ENCODE results near the gene AGPAT2.

AGPAT2 gene

DNA sequence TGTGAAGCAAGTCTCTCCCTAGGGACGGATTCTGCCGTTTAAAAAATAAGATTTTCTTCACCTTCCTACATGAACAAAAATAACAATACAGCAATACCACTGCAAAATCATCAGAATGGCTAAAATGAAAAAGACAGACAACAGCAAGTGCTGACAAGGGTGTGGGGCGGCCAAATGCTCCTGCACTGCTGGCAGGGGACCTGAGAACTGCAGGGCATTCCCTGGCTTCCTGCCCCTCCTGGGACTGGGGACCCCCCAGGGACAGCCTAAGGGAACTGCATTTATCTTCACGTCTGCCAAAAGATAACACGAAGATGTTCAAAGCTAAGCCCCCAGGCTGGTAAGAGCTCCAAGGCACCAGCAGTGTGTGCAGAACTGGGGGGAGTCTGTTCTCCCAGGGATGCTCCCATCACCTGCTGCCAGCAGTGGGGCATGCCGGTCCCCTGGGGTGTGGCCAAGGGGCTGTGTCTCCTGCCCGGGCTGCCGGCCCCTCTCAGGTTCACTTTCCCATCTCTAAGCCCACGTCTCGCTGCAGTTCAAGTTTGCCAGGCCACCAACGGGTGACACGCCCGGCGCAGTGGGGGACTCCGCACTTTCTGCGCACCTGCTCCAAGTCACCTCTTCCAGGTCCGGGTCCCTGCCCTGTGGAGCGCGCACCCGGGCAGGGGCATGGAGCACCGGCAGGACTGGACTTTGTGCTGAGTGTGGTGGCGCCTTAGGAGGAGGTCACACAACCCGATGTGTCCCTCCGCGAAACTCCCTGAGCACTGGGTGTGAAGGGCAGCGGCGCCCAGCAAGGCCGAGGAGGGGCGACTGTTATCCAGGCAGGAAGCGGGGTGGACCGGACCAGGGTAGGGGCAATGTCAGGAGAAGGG lies 29.0 kb downstream of the AGPAT2 start:
- intact Hi-C loops (cut with micrococcal nuclease) = no loop called here
- Mint-ChIP-seq H3K27ac (peak overlapping the region; percentile 28), H3K4me3 (no peak overlapping the region)

DNA sequence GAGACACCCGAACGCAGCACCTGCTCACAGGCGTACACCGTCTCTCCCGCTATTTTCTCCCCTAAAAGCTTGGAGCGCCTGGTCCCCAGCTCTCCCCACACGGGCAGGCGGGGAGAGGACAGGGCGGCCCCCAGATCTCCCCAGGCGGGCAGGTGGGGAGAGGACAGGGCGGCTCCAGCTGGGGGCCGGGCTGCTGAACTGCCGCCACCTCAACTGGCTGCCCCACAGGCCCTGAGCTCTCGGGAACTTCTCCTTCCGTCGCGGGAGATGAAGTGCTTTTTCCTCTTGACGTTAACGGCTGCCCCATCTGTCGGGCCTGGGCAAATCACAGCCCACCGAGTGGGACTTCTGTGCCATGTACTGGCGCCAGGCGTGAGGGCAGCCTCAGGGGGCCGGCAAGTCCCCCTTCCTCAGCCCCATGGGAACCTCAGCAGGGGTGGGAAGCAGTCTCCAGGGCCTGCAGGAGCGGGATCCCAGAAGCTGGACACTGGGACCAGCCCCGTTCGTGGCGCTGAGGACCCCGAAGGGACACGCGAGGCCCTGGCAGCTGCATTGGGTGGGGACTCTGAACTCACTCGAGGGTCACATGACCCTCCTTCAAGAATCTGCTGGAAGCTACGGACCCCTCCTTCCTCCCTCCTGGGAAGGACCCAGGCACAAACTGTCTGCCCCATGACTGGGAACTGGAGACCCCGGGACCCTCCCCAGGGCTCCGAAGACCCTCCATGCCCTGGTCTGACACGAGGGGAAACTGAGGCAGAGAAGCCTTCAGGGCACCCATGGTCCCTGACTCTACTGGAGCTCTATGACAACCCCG lies 30.3 kb downstream of the AGPAT2 start:
- intact Hi-C loops (cut with micrococcal nuclease) = no loop called here
- peaks cover 35% of the 10 kb centered on the region for H3K4me1 Mint-ChIP-seq (ENCODE audit: low read depth)
- H3K4me3 Mint-ChIP-seq = peak overlapping the region; percentile 53
- peaks cover 94% of the 10 kb centered on the region for H3K27me3 Mint-ChIP-seq
- H3K36me3 Mint-ChIP-seq (ENCODE audit: low read depth) = no peaks in the 10 kb centered on the region
- H3K27ac Mint-ChIP-seq = peak overlapping the region; percentile 6
- no peaks in the 10 kb centered on the region for H3K9me3 Mint-ChIP-seq

More for the DNA sequence above, 29.0 kb downstream of the AGPAT2 start:
- Mint-ChIP-seq H3K9me3 (no peaks in the 10 kb centered on the region), H3K36me3 (ENCODE audit: low read depth) (no peaks in the 10 kb centered on the region), H3K4me1 (ENCODE audit: low read depth) (peaks cover 35% of the 10 kb centered on the region), H3K27me3 (peaks cover 100% of the 10 kb centered on the region)

DNA sequence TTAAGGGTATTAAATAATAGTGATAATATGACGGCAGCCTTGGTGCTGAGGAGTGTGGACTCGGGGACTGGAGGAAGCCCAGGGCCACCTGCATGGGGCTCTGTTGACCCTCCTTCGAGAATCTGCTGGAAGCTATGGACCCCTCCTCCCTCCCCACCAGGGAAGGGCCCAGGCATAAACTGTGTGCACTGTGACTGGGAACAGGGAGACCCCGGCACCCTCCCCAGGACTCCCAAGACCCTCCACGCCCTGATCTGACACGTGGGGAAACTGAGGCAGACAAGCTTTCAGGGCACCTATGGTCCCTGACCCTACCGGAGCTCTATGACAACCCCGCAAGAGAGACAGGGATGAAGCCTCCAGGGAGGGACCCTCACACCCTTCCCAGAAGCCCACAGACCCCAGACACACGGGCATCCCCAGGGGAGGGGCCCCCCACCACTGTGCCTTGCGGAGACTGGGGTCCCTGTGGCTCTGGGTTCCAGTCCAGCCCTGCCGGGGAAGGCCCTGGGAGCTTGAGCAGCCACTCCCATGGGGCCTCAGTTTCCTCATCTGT lies 31.0 kb downstream of the AGPAT2 start:
- Mint-ChIP-seq H3K4me1 (ENCODE audit: low read depth) (peaks cover 35% of the 10 kb centered on the region), H3K36me3 (ENCODE audit: low read depth) (no peaks in the 10 kb centered on the region), H3K9me3 (no peaks in the 10 kb centered on the region), H3K27me3 (peaks cover 89% of the 10 kb centered on the region), H3K27ac (peak overlapping the region; percentile 6), H3K4me3 (no peak overlapping the region)
- intact Hi-C loops (cut with micrococcal nuclease) = no loop called here

DNA sequence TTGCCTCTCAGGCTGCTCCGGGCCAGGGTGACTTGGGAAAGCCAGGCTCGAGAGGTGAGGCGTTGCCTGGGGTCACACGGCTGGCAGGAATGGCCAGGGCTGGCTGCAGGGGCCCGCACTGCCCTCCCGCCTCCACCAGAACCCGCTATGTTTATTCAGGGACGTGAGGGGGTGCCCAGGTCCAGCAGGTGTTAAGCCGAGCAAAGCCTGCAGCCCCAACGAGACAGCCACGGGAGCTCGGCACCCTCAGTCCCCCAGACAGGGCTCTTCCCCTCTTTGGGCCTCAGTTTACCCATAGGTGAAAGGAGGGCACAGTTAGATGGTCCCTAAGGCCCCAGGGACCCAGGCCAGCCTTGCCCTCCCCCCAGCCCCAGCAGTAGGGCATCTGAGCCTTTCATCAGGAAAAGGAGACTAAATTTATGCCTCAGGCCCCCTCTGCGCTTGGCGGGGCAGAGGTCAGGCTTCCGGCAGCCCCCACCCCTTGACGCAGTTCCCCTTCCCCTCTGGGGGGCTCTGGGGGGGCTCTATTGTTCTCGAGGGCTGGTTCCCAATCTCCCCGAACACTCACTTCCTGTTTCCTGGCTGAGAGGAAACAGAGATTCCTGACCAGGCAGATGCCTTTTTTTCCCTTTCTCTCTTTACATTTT lies 31.6 kb downstream of the AGPAT2 start:
- intact Hi-C loops (cut with micrococcal nuclease) = no loop called here
- peaks cover 41% of the 10 kb centered on the region for H3K4me1 Mint-ChIP-seq (ENCODE audit: low read depth)
- H3K36me3 Mint-ChIP-seq (ENCODE audit: low read depth) = no peaks in the 10 kb centered on the region
- peaks cover 86% of the 10 kb centered on the region for H3K27me3 Mint-ChIP-seq
- no peak overlapping the region for H3K4me3 Mint-ChIP-seq
- H3K9me3 Mint-ChIP-seq = no peaks in the 10 kb centered on the region
- H3K27ac Mint-ChIP-seq = no peak overlapping the region

DNA sequence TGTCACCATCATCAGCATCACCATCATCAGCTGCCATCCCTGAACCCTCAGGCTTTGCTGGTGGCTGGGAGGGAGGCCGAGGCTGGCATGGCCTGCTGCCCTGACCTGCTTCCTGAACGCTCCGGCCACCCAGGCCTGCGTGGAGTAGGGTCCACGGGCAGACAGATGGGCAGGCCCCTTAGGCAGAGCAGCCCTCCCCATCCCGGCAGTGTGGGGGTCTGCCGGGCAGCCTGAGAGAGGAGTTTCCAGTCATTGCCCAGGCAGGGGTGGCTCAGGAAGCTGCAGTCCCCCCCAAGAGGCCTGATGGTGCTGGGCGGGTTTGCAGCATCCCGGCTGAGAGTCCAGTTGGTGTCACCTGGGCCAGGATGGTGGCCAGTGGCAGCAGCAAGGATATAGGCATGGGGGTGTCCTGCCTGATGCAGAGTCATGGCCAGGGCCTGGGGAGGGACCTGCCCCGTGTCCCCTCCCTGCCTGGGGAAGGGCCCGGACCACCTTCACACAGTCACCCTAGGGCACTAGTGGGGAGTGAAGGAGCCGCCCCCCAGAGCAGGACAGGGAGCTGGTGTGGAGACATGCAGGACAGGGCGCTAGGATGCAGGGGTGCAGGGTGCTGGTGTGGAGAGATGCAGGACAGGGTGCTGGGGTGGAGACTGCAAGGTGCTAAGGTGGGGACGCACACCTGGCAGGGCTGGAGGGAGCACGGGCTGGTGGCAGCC lies 32.3 kb downstream of the AGPAT2 start:
- H3K9me3 Mint-ChIP-seq = no peaks in the 10 kb centered on the region
- peaks cover 79% of the 10 kb centered on the region for H3K27me3 Mint-ChIP-seq
- H3K27ac Mint-ChIP-seq = no peak overlapping the region
- H3K36me3 Mint-ChIP-seq (ENCODE audit: low read depth) = no peaks in the 10 kb centered on the region
- H3K4me3 Mint-ChIP-seq = no peak overlapping the region
- intact Hi-C loops (cut with micrococcal nuclease) = no loop called here
- H3K4me1 Mint-ChIP-seq (ENCODE audit: low read depth) = peaks cover 41% of the 10 kb centered on the region

DNA sequence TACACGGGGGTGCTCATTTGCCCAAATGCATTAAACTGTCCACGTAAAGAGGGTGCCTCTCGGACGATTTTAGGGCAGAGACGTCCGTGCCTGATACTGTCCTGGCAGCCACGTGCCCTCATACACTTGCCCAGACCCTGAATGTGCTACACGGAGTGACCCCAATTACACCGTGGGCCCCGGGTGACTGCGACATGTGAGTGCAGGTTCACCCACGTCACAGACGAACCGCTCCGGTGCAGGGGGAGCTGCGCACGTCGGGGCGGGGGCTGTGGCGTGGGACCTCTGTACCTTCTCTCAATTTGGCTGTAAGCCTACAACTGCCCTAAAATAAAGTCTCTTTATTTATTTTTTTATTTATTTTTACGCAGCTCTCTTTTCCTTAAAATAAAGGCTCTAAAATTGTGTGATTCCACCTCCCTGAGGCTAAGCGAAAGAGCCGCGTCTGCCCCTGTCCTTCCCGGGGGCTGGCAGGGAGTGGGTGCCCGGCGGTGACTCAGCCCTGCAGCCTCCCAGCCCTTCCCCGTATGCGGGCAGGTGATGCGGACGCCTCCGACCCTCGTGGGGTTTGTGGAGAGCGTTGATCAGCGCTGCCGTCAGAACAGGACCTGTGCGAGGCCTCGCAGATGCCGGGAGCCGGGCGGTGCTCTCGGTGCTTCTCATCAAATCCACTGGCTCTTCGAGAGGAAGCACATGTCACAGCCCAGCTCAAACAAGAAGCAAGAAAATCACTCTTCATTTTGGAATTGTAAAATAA lies 33.8 kb downstream of the AGPAT2 start:
- H3K36me3 Mint-ChIP-seq (ENCODE audit: low read depth) = no peaks in the 10 kb centered on the region
- intact Hi-C loops (cut with micrococcal nuclease) = no loop called here
- H3K4me1 Mint-ChIP-seq (ENCODE audit: low read depth) = peaks cover 45% of the 10 kb centered on the region
- H3K27ac Mint-ChIP-seq = no peak overlapping the region
- H3K4me3 Mint-ChIP-seq = no peak overlapping the region
- peaks cover 64% of the 10 kb centered on the region for H3K27me3 Mint-ChIP-seq
- H3K9me3 Mint-ChIP-seq = no peaks in the 10 kb centered on the region

DNA sequence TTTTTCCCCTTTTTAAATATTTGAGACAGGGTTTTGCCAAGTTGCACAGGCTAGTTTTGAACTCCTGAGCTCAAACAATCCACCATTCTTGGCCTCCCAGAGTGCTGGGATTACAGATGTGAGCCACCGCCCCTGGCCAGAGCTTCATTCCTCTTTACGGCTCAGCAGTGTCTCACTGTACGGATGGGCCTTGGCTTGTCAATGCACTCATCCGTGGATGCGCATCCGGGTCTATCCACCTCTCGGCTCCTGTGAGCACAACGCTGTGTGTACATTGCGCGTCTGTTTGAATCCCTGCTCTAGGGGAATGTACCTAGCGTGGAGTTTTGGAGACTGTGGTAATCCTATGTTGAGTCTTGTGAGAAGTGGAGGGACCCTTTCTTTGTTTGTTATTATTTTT lies 35.4 kb downstream of the AGPAT2 start:
- peaks cover 56% of the 10 kb centered on the region for H3K27me3 Mint-ChIP-seq
- no peak overlapping the region for H3K4me3 Mint-ChIP-seq
- H3K36me3 Mint-ChIP-seq (ENCODE audit: low read depth) = no peaks in the 10 kb centered on the region
- intact Hi-C loops (cut with micrococcal nuclease) = no loop called here
- no peaks in the 10 kb centered on the region for H3K9me3 Mint-ChIP-seq
- peaks cover 43% of the 10 kb centered on the region for H3K4me1 Mint-ChIP-seq (ENCODE audit: low read depth)
- H3K27ac Mint-ChIP-seq = no peak overlapping the region

DNA sequence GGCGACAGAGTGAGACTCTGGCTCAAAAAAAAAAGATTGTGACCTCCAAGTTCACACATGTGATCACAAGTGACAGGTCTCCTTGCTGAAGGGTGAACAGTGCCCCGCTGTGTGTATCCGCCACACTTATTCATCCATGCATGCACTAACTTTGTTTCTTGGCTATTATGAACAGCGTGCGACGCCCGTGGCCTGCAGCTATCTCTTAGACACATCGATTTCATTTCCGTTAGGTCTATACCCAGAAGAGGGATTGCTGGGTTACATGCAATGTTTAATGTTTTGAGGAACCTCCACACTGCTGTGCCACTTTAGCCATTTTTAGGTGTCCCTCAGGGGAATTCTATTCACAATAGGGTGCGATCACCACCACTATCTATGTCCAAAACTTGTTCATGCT lies 36.6 kb downstream of the AGPAT2 start:
- intact Hi-C loops (cut with micrococcal nuclease) = no loop called here
- Mint-ChIP-seq H3K27me3 (peaks cover 49% of the 10 kb centered on the region), H3K4me3 (no peak overlapping the region), H3K27ac (no peak overlapping the region), H3K4me1 (ENCODE audit: low read depth) (peaks cover 43% of the 10 kb centered on the region), H3K9me3 (no peaks in the 10 kb centered on the region), H3K36me3 (ENCODE audit: low read depth) (no peaks in the 10 kb centered on the region)

DNA sequence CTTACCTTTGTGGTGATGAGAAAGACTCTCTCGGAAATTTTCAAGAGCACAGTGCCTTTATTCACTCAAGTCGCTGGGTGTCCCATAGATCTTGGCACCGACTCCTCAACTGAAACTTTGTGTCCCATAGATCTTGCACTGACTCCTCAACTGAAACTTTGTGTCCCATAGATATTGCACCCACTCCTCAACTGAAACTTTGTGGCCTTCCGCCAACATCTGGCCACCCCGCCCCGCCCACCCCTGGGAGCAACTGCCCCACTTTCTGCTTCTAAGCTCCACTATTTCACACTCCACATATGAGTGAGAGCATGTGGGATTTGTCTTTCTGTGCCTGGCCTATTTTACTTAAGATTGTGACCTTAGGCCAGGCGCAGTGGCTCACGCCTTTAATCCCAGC lies 37.2 kb downstream of the AGPAT2 start:
- H3K36me3 Mint-ChIP-seq (ENCODE audit: low read depth) = no peaks in the 10 kb centered on the region
- H3K27me3 Mint-ChIP-seq = peaks cover 43% of the 10 kb centered on the region
- intact Hi-C loops (cut with micrococcal nuclease) = no loop called here
- peaks cover 43% of the 10 kb centered on the region for H3K4me1 Mint-ChIP-seq (ENCODE audit: low read depth)
- H3K4me3 Mint-ChIP-seq = no peak overlapping the region
- H3K27ac Mint-ChIP-seq = no peak overlapping the region
- no peaks in the 10 kb centered on the region for H3K9me3 Mint-ChIP-seq

DNA sequence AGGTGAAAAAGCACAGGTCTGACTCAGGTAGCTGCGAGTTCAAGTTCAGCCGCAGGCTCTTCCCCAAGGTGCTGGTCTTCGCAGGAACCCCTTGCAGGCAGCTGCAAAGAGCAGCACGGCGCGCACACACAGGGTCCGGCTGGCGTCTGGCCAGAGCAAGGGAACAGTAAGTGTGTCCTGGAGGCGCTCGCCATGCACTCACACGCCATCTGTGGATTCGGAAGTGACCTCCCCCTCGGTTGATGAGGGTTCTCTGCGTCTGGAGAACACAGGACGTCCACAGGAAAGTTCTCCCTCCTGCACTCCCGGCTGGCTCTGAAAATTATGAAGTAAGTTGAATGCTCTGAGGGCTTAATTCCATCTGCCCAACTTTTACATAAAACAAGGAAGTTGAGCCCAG lies 38.5 kb downstream of the AGPAT2 start:
- intact Hi-C loops (cut with micrococcal nuclease) = no loop called here
- Mint-ChIP-seq H3K9me3 (no peaks in the 10 kb centered on the region), H3K27me3 (peaks cover 30% of the 10 kb centered on the region), H3K4me3 (peak overlapping the region; percentile 51), H3K27ac (peak overlapping the region; percentile 58), H3K4me1 (ENCODE audit: low read depth) (peaks cover 53% of the 10 kb centered on the region), H3K36me3 (ENCODE audit: low read depth) (no peaks in the 10 kb centered on the region)

DNA sequence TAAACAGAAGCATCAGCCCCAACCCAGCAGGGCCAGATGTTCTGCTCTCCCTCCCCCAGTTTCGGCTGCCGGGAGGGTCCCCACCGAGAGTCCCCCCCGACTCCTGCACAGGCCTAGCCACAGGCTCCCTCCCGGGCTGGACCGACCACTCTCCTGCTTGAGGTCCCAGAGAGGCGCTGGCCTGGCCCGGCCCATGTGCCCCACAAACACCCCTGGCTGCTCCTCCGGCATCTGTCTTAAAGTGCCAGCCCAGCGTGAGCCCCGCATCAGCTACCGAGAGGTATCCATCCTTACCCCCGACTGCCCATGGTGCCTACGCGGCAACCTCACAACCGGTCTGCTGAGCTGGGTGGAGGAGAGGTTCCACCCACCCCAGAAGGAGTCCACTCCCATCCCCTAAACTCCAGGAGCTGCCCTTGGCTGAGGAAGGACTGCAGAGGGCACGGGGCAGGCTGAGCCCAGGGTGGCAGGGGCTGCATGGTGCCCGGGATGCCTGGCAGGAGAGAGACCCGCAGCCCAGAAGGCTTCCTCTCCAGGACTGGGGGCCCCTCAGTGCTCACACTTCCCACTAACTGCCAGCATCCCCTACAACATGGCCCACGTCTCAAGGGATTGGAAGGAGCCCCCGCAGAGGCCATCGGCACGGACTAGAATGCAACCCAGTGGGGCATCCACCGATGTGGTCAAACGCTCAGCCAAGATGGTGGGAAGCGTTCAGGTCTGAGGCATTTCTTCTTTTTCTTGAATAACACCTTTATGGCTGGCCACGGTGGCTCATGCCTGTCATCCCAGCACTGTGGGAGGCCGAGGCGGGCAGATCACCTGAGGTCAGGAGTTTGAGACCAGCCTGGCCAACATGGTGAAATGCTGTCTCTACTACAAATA lies 40.2 kb downstream of the AGPAT2 start:
- Mint-ChIP-seq H3K4me3 (peak overlapping the region; percentile 73), H3K9me3 (peaks cover 7% of the 10 kb centered on the region), H3K36me3 (ENCODE audit: low read depth) (no peaks in the 10 kb centered on the region), H3K4me1 (ENCODE audit: low read depth) (peaks cover 65% of the 10 kb centered on the region), H3K27ac (peak overlapping the region; percentile 94), H3K27me3 (peaks cover 19% of the 10 kb centered on the region)
- intact Hi-C loops (cut with micrococcal nuclease) = no loop called here

Measured in dendritic cell treated with granulocyte-macrophage colony-stimulating factor and Interleukin-4, amounts not matched to agents 40 ng/mL and 50 ng/mL, for 4 days (primary cell).